HG03025 (cell line): Measurements from ENCODE around the gene C20orf204.
"Not testable (repeated sequence)": the region's sequence is repeated elsewhere in the genome, so short reads cannot be mapped to it uniquely, and the experiment has no call there.

ENCODE experiments used
- ATAC-seq: cut with Tn5 transposase; IDR thresholded peaks from one replicate; pipeline ENCODE4 v1.9.1; 2021; ENCODE audit warnings: mild to moderate bottlenecking, moderate library complexity; ENCODE audit not compliant: unreplicated experiment, low FRiP score

The C20orf204 gene

DNA sequence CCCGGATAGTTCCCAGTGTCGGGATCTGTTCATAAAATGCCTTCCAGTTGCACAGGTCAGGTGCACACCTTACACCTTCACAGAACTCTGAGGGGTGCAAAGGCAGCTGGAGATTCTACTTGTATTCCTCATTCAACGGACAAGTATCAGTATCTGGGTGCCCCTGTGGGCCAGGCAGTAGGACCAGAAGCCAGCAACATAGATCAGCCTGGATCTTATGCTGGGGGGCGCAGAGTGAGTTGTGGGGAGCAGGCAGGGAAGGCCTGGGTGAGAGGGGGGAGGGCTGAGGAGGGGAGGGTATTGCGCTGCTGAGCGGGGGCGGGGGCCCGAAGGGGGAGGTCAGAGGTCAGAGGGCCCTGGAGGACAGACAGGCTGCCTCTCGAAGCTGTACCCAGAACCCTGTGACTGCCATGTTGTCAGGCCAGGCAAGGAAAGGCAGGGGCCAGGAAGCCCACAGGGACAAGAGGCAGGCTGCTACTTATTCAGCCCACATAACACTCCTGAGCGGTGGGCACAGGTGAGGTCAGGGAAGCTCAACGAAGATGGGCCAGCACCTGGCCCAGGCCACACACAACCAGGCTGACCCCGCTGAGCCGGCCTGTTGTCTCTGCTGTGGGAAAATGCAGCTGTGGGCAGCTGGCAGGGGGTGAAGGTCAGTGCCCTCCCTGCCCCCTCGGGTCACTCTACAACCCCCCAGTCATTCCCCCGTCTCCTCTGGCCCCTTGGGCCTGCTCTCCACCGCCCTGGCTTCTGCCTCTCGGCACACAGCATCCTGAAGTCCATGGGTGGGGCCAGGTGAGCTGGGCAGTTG is 45.0 kb downstream of the C20orf204 start:
- no peak for ATAC-seq

DNA sequence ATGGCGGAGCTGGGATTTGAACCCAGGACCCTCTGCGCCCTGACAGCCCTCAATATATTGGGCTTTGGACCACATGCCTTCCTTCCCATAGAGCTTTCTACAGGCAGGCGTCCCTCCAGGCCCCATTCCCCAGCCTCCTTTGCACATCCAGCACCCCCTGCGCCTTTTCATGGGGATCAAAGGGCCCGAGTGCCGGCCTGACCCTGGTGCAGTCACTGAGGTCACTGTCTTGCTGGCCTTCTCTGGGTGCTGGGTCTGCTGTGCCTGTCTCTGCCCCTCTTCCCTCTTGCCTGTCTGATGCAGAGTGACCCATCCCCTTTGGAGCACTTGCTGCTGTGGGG is 45.6 kb downstream of the C20orf204 start:
- no peak for ATAC-seq

DNA sequence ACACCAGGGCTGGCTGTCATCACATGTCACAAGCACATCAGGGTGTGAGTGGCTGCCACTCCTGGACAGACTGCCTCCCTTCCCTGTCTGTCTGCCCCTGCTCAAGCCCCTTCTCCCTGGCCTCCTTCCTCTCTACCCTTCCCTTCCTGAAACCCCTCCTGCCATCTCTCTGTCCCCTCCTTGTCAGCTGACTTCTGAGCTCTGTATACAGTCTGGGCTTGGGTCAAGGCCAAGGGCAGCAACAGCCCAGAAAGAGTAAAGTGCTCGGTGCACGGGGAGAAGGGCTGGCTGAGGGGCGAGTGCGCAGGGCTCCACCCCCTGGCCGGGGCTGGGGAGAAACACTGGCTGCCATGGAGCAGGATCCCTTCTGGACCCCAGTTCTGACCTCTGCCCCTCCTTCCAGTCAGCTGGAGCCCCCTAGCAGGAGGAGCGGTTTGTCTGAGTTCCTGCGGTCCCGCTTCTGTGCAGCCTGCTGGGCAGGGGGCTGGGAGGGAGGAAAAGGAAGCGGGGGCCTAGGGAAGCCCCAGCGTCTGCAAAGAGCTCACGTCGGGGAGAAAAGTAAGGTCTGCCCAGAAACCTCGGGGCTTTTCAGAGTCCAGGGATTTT is 46.2 kb downstream of the C20orf204 start:
- ATAC-seq, result no peak

- ATAC-seq, result no peak
Measured at GRCh38 chr20:64082820-64083377, 46.9 kb downstream of the C20orf204 start.

DNA sequence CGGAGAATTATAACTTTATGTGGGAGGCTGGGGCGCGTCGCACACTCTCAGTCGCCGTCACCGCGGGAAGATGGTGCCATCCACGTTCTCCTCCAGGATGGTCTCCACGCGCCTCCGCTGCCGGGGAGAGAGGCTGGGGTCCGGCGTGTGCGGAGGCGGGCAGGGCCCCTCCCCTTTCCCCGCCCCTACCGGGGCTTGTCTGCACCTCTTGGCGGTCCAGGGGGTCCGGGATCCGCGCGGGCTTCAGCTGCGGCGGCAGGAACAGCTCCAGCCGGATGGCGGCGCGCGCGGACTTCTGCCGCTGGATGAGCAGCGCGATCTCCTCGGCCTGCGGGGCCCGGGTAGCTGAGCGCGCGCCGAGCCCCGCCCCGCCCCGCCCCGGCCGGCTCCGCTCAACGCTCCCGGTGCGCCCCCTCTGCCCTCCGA is 47.4 kb downstream of the C20orf204 start:
- ATAC-seq, result no peak

- no peak for ATAC-seq
Measured at GRCh38 chr20:64083804-64084684, 48.1 kb downstream of the C20orf204 start, which contains the start of gene LKAAEAR1. LKAAEAR1 (minus strand) TSS chr20:64084398; CDS start chr20:64084219, 179 bp downstream.

- ATAC-seq, result no peak
Measured at GRCh38 chr20:64084685-64085152, 48.7 kb downstream of the C20orf204 start.

- ATAC-seq, result no peak
Measured at GRCh38 chr20:64086801-64087200, 50.8 kb downstream of the C20orf204 start.

DNA sequence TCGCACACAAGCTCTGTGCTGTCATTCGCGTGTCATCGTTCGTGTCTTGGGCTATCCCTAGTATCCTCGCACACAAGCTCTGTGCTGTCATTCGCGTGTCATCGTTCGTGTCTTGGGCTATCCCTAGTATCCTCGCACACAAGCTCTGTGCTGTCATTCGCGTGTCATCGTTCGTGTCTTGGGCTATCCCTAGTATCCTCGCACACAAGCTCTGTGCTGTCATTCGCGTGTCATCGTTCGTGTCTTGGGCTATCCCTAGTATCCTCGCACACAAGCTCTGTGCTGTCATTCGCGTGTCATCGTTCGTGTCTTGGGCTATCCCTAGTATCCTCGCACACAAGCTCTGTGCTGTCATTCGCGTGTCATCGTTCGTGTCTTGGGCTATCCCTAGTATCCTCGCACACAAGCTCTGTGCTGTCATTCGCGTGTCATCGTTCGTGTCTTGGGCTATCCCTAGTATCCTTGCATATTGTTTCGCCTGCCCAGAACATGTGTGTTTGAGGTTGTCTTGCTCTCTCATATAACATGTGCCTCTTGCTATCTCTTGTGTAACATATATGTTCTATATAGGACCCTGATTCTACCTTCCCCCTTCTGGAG is 51.3 kb downstream of the C20orf204 start:
- ATAC-seq, result not testable (repeated sequence)

- not testable (repeated sequence) for ATAC-seq
Measured at GRCh38 chr20:64088586-64088985, 52.6 kb downstream of the C20orf204 start.
